IMR-90 (cell line): ENCODE data around the gene DCDC2. TPM values are rescaled to one million over a fixed set of nuclear protein-coding genes. Genes with fewer than 3 reads are reported as not detected.

Source experiments
- ATAC-seq: fragments of 200-7000 bp; cut with Tn5 transposase; 2 replicates; pipeline ENCODE4 v1.9.1; 2020; ENCODE audit warnings: low read depth, mild to moderate bottlenecking, moderate library complexity
- Bru-seq: library from RNA; stranded (reverse); fragments of 400-500 nt; gene quantifications from one replicate; lab custom pipeline; 2021; lab: Mats Ljungman, UMichigan
- BruChase-seq, 2 experiments: library from RNA; stranded (reverse); fragments of 400-500 nt; gene quantifications; one replicate each; lab custom pipeline; 2021; lab: Mats Ljungman, UMichigan
- BruUV-seq: library from RNA; stranded (reverse); fragments of 400-500 nt; replicated peaks from 2 replicates; lab custom pipeline; 2021; lab: Mats Ljungman, UMichigan
- CTCF ChIA-PET: fragments of 300-600 bp; formaldehyde crosslinking; extraction: SDS; loops from one replicate; lab custom pipeline; 2021; ENCODE audit warnings: antibody characterized with exemption; lab: Yijun Ruan, JAX
- POLR2A ChIA-PET: fragments of 300-600 bp; sonication (Branson Sonifier 250); formaldehyde crosslinking; loops from one replicate; lab custom pipeline; 2022; ENCODE audit warnings: antibody characterized with exemption; ENCODE audit not compliant: unreplicated experiment; lab: Charles Lee
- DNase-seq: peaks from one replicate; pipeline ENCODE4 v3.0.0; 2013
- H2AFZ ChIP-seq: replicated peaks from 2 replicates; pipeline ENCODE3; 2013; ENCODE audit warnings: low read length, mild to moderate bottlenecking; ENCODE audit not compliant: poor library complexity
- H2AK5ac ChIP-seq: 2 replicates; pipeline ENCODE4 v1.6.1; 2013; ENCODE audit warnings: low read depth, low read length, inconsistent platforms
- H2AK9ac ChIP-seq: replicated peaks from 2 replicates; pipeline ENCODE3; 2013; ENCODE audit warnings: mild to moderate bottlenecking, low read depth, low read length, moderate library complexity; ENCODE audit not compliant: poor library complexity
- H2BK120ac ChIP-seq: 2 replicates; pipeline ENCODE4 v1.6.1; 2013; ENCODE audit warnings: low read depth, low read length, inconsistent platforms
- H2BK15ac ChIP-seq: 3 replicates; pipeline ENCODE4 v1.6.1; 2013; ENCODE audit warnings: low read depth, low read length, inconsistent platforms
- H2BK20ac ChIP-seq: 2 replicates; pipeline ENCODE4 v1.6.1; 2013; ENCODE audit warnings: low read depth, mild to moderate bottlenecking, inconsistent platforms, low read length, moderate library complexity
- H2BK5ac ChIP-seq: 2 replicates; pipeline ENCODE4 v1.6.1; 2013; ENCODE audit warnings: mild to moderate bottlenecking, low read depth, low read length, inconsistent platforms; ENCODE audit not compliant: poor library complexity, severe bottlenecking
- H3K14ac ChIP-seq: replicated peaks from 2 replicates; pipeline ENCODE4 v1.6.1; 2013; ENCODE audit warnings: low read depth, low read length, inconsistent platforms
- H3K18ac ChIP-seq: 2 replicates; pipeline ENCODE4 v1.6.1; 2013; ENCODE audit warnings: low read depth, low read length, control low read depth
- H3K23ac ChIP-seq: 2 replicates; pipeline ENCODE4 v1.6.1; 2013; ENCODE audit warnings: low read depth, low read length, inconsistent platforms
- H3K27ac ChIP-seq: 2 replicates; pipeline ENCODE4 v1.5.1; 2013; ENCODE audit warnings: mild to moderate bottlenecking, control low read depth, low read length; ENCODE audit not compliant: insufficient read depth
- H3K27me3 ChIP-seq: 2 replicates; pipeline ENCODE4 v1.6.1; 2013; ENCODE audit warnings: low read length; ENCODE audit not compliant: control insufficient read depth, insufficient read depth
- H3K36me3 ChIP-seq: 2 replicates; pipeline ENCODE4 v1.6.1; 2013; ENCODE audit warnings: low read length, mixed read lengths; ENCODE audit not compliant: control insufficient read depth, insufficient read depth
- H3K4ac ChIP-seq: 2 replicates; pipeline ENCODE4 v1.6.1; 2013; ENCODE audit warnings: low read depth, low read length, inconsistent platforms
- H3K4me1 ChIP-seq: 2 replicates; pipeline ENCODE4 v1.6.1; 2013; ENCODE audit warnings: low read length, mixed read lengths; ENCODE audit not compliant: control insufficient read depth, insufficient read depth
- H3K4me2 ChIP-seq: 2 replicates; pipeline ENCODE4 v1.6.1; 2013; ENCODE audit warnings: low read depth, mild to moderate bottlenecking, control low read depth, low read length, moderate library complexity
- H3K4me3 ChIP-seq: 2 replicates; pipeline ENCODE4 v1.5.1; 2013; ENCODE audit warnings: low read depth, mild to moderate bottlenecking, control low read depth, low read length, moderate library complexity; ENCODE audit not compliant: insufficient read depth
- H3K56ac ChIP-seq: 2 replicates; pipeline ENCODE4 v1.6.1; 2013; ENCODE audit warnings: low read length, inconsistent platforms; ENCODE audit not compliant: insufficient read depth; ENCODE audit errors: extremely low read depth
- H3K79me1 ChIP-seq, 2 experiments: 2 replicates each; pipeline ENCODE4 v1.6.1; 2013; ENCODE audit warnings: low read length in 2 of 2, inconsistent platforms in 1 of 2, low read depth in 1 of 2
- H3K9ac ChIP-seq: 2 replicates; pipeline ENCODE4 v1.6.1; 2013; ENCODE audit warnings: low read depth, low read length, control low read depth
- H3K9me1 ChIP-seq: 2 replicates; pipeline ENCODE4 v1.6.1; 2013; ENCODE audit warnings: low read length, inconsistent platforms; ENCODE audit not compliant: insufficient read depth
- H3K9me3 ChIP-seq: 2 replicates; pipeline ENCODE4 v1.6.1; 2013; ENCODE audit warnings: low read length; ENCODE audit not compliant: control insufficient read depth, insufficient read depth
- H4K20me1 ChIP-seq: 2 replicates; pipeline ENCODE4 v1.6.1; 2013; ENCODE audit warnings: low read length, inconsistent platforms; ENCODE audit not compliant: insufficient read depth
- H4K5ac ChIP-seq: 2 replicates; pipeline ENCODE4 v1.6.1; 2013; ENCODE audit warnings: mild to moderate bottlenecking, low read depth, low read length, control low read depth
- H4K8ac ChIP-seq, 2 experiments: 2 replicates each; pipeline ENCODE4 v1.6.1; 2013; ENCODE audit warnings: low read depth in 2 of 2, low read length in 2 of 2, control low read depth in 1 of 2, inconsistent platforms in 1 of 2
- H4K91ac ChIP-seq: 2 replicates; pipeline ENCODE4 v1.6.1; 2013; ENCODE audit warnings: low read depth, low read length, inconsistent platforms; ENCODE audit not compliant: insufficient read depth
- BHLHE40 ChIP-seq: fragments of 150-350 bp; IDR thresholded peaks from 2 replicates; pipeline ENCODE4 v1.6.1; 2016; ENCODE audit warnings: mild to moderate bottlenecking, low read depth, low read length
- CEBPB ChIP-seq: IDR thresholded peaks from 2 replicates; pipeline ENCODE4 v1.6.1; 2012; ENCODE audit warnings: low read depth, low read length, improper control_type of control experiment
- ELK1 ChIP-seq: fragments of 150-350 bp; IDR thresholded peaks from 2 replicates; pipeline ENCODE4 v1.6.1; 2016; ENCODE audit warnings: low read depth, mild to moderate bottlenecking, low read length, moderate library complexity, borderline replicate concordance
- FOS ChIP-seq: fragments of 150-350 bp; IDR thresholded peaks from 2 replicates; pipeline ENCODE4 v1.6.1; 2016; ENCODE audit warnings: low read depth, low read length
- MAFK ChIP-seq: IDR thresholded peaks from 2 replicates; pipeline ENCODE4 v1.6.1; 2012; ENCODE audit warnings: low read depth, low read length, improper control_type of control experiment
- MAZ ChIP-seq: IDR thresholded peaks from 2 replicates; pipeline ENCODE4 v1.6.1; 2012; ENCODE audit warnings: low read depth, mild to moderate bottlenecking, low read length, improper control_type of control experiment, moderate library complexity, borderline replicate concordance
- MXI1 ChIP-seq: IDR thresholded peaks from 2 replicates; pipeline ENCODE4 v1.6.1; 2012; ENCODE audit warnings: low read depth, mild to moderate bottlenecking, low read length, moderate library complexity, borderline replicate concordance
- POLR2A ChIP-seq: IDR thresholded peaks from 2 replicates; pipeline ENCODE4 v1.6.1; 2012; ENCODE audit warnings: mild to moderate bottlenecking, low read depth, low read length
- RAD21 ChIP-seq: IDR thresholded peaks from 2 replicates; pipeline ENCODE4 v1.6.1; 2012; ENCODE audit warnings: low read length, improper control_type of control experiment
- USF2 ChIP-seq: fragments of 150-350 bp; IDR thresholded peaks from 2 replicates; pipeline ENCODE4 v1.6.1; 2017; ENCODE audit warnings: mild to moderate bottlenecking, antibody characterized with exemption, low read length, low read depth
- WGBS, 2 experiments: methylation state at CpG; one replicate each; pipeline versions ENCODE4 v1.1.5 to v1.1.7; 2013; ENCODE audit warnings: missing lambda C conversion rate in 2 of 2; ENCODE audit not compliant: insufficient read length in 1 of 2; ENCODE audit errors: extremely low coverage in 2 of 2; 5-methylcytosine and 5-hydroxymethylcytosine counted together
- dilution Hi-C: fragments of 300-500 bp; cut with HindIII; formaldehyde crosslinking; loops from one replicate; pipeline ENCODE4 v1.14.3; 2018; ENCODE audit warnings: low sequenced_read_pairs; ENCODE audit not compliant: unreplicated experiment
- in situ Hi-C: fragments of 300-500 bp; cut with MboI; formaldehyde crosslinking; loops from 3 replicates; pipeline ENCODE4 v1.14.3; 2019; ENCODE audit warnings: low sequenced_read_pairs, inconsistent platforms, mixed read lengths
- intact Hi-C: fragments of 100-400 bp; cut with micrococcal nuclease; formaldehyde crosslinking; loops from 2 replicates; pipeline ENCODE4 v1.10.0; 2022
- long read RNA-seq: library from polyadenylated mRNA; unstranded; transcript quantifications from one replicate; pipeline ENCODE4 v2.0.0, GENCODE V29; 2021; ENCODE audit not compliant: unreplicated experiment
- polyA plus RNA-seq, 3 experiments: library from polyadenylated mRNA; depleted of rRNA; stranded (reverse); fragments of >200 nt; gene quantifications; 2 replicates each; pipeline ENCODE4 v1.2.3, GENCODE V29; 2012; ENCODE audit warnings: low replicate concordance in 1 of 3
- total RNA-seq: library from RNA; depleted of rRNA; stranded (reverse); fragments of >200 nt; gene quantifications from 2 replicates; pipeline ENCODE4 v1.2.3, GENCODE V29; 2012; rRNA removed

DCDC2 gene
- not detected in 2 replicates for total RNA-seq
- polyA plus RNA-seq (2012; rRNA removed) = not detected in 2 replicates
- not detected in 2 replicates for polyA plus RNA-seq (2012; cell fraction: cytosol; rRNA removed)
- polyA plus RNA-seq (2012; cell fraction: nucleus; rRNA removed; ENCODE audit: low replicate concordance) = not detected in 2 replicates
- Bru-seq, nascent RNA = percentile 10 among the genes with signal in this experiment
- BruChase-seq, experiment 1, labeled RNA remaining after a 6-hour chase = percentile 10 among the genes with signal in this experiment
- percentile 10 among the genes with signal in this experiment for BruChase-seq, experiment 2, labeled RNA remaining after a 2-hour chase
- long read RNA-seq = 0 reads

DNA sequence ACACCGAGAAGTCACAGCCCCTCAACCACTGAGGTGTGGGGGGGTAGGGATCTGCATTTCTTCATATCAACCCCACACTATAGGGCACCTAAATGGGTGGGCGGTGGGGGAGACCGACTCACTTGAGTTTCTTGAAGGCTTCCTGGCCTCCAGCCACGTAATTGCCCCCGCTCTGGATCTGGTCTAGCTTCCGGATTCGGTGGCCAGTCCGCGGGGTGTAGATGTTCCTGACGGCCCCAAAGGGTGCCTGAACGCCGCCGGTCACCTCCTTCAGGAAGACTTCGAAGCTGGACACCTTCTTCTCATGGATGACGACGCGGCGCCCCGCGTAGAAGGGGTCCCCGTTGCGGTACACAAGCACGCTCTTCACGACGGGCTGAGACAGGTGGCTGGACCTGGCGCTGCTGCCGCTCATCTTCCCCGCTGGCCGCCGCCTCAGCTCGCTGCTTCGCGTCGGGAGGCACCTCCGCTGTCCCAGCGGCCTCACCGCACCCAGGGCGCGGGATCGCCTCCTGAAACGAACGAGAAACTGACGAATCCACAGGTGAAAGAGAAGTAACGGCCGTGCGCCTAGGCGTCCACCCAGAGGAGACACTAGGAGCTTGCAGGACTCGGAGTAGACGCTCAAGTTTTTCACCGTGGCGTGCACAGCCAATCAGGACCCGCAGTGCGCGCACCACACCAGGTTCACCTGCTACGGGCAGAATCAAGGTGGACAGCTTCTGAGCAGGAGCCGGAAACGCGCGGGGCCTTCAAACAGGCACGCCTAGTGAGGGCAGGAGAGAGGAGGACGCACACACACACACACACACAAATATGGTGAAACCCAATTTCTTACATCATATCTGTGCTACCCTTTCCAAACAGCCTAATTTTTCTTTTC, at the start of gene DCDC2:
Gene DCDC2, minus strand, starts transcription at position 724 of the 883 bp plus-strand sequence. Its CDS starts 309 bp downstream, at position 415.
- no peaks in the 10 kb centered on the region for H3K9me1 ChIP-seq
- no peak within 1 kb of the TSS for H2BK5ac ChIP-seq
- H3K18ac ChIP-seq = no peak within 1 kb of the TSS
- no peak within 1 kb of the TSS for H3K23ac ChIP-seq
- H4K8ac ChIP-seq = no peak within 1 kb of the TSS
- in situ Hi-C loops (no loop called here), dilution Hi-C loops (no loop called here), intact Hi-C loops (no loop called here)
- no TSS peak for BruUV-seq
- ATAC-seq (no peak), DNase-seq (no peak)
- no peaks in the 10 kb centered on the region for H3K79me1 ChIP-seq
- no peak within 1 kb of the TSS for H3K14ac ChIP-seq
- H4K20me1 ChIP-seq = no peaks in the 10 kb centered on the region
- H3K4me1 ChIP-seq = peaks cover 4% of the 10 kb centered on the region; the same call in 1 of the 2 replicates
- peak within 1 kb of the TSS; percentile 34; the same call in 1 of the 2 replicates for H3K4me3 ChIP-seq
- TF ChIP-seq USF2 = no peak
- no peak for TF ChIP-seq BHLHE40
- TF ChIP-seq ELK1 = no peak
- no peak for TF ChIP-seq MAFK
- no peak for TF ChIP-seq CEBPB
- no peak for TF ChIP-seq FOS
- no peak for TF ChIP-seq POLR2A
- no peak for TF ChIP-seq MXI1
- TF ChIP-seq MAZ = no peak
- no peak for TF ChIP-seq RAD21
- ChIA-PET POLR2A (interaction anchor here (0.6 kb wide), 1 partner anchor 77 kb away, joined by 4 read pairs; no protein-coding TSS in a partner anchor), CTCF (interaction anchor here (0.5 kb wide), 1 partner anchor 1623 kb away, joined by 3 read pairs; no protein-coding TSS in a partner anchor)
- H4K91ac ChIP-seq = no peak within 1 kb of the TSS
- peak within 1 kb of the TSS; percentile 92 for H3K4me2 ChIP-seq
- no peak within 1 kb of the TSS for H2AK9ac ChIP-seq
- no peak within 1 kb of the TSS for H2BK20ac ChIP-seq
- H3K4ac ChIP-seq = no peak within 1 kb of the TSS
- WGBS, 2 experiments = 14% methylated on average over 39 of the region's 61 CpGs; no CpG with 5 or more reads in 1 of the 2 experiments
- no peak within 1 kb of the TSS for H2BK120ac ChIP-seq
- no peak within 1 kb of the TSS for H3K56ac ChIP-seq
- no peak within 1 kb of the TSS for H3K27ac ChIP-seq
- H2BK15ac ChIP-seq = no peak within 1 kb of the TSS
- no peak within 1 kb of the TSS for H3K9ac ChIP-seq
- peaks cover 18% of the 10 kb centered on the region for H3K27me3 ChIP-seq
- H2AK5ac ChIP-seq = no peak within 1 kb of the TSS
- H4K5ac ChIP-seq = no peak within 1 kb of the TSS
- peak within 1 kb of the TSS; percentile 86 for H2AFZ ChIP-seq
- H3K36me3 ChIP-seq = no peaks in the 10 kb centered on the region
- no peaks in the 10 kb centered on the region for H3K9me3 ChIP-seq
